Iris pigment epithelial cell (primary cell): Measurements from ENCODE around the gene PHOSPHO2.

Source experiments
- DNase-seq: peaks from one replicate; pipeline ENCODE4 v3.0.0-alpha.2; 2011; ENCODE audit warnings: low read depth

The PHOSPHO2 gene

GRCh38 chr2:169694113-169694893 is at the start of gene PHOSPHO2, which contains the start of gene CFAP210:
Gene PHOSPHO2 (plus strand): TSS chr2:169694469. CDS start chr2:169700972, 6,503 bp downstream.
Gene CFAP210 (minus strand): TSS chr2:169694405. CDS start chr2:169694327, 78 bp downstream.
- peak; percentile 97 for DNase-seq

- no peak for DNase-seq
These were observed 46.8 kb upstream of the PHOSPHO2 start for GRCh38 chr2:169647496-169647895.

GRCh38 chr2:169649278-169649677 is 45.0 kb upstream of the PHOSPHO2 start:
- no peak for DNase-seq

GRCh38 chr2:169653636-169654035 is 40.6 kb upstream of the PHOSPHO2 start:
- no peak for DNase-seq

GRCh38 chr2:169656164-169656563 is 38.1 kb upstream of the PHOSPHO2 start:
- DNase-seq, result no peak

GRCh38 chr2:169658877-169659276 is 35.4 kb upstream of the PHOSPHO2 start:
- no peak for DNase-seq

- no peak for DNase-seq
These were observed 34.9 kb upstream of the PHOSPHO2 start for GRCh38 chr2:169659320-169659719.

GRCh38 chr2:169661265-169661664 is 33.0 kb upstream of the PHOSPHO2 start:
- no peak for DNase-seq

- no peak for DNase-seq
These were observed 31.5 kb upstream of the PHOSPHO2 start for GRCh38 chr2:169662744-169663143.

GRCh38 chr2:169663247-169663646 is 31.0 kb upstream of the PHOSPHO2 start:
- no peak for DNase-seq

GRCh38 chr2:169664600-169664977 is 29.7 kb upstream of the PHOSPHO2 start:
- peak; percentile 24 for DNase-seq

- DNase-seq, result no peak
These were observed 29.0 kb upstream of the PHOSPHO2 start for GRCh38 chr2:169664978-169665930.

- DNase-seq, result no peak
These were observed 26.7 kb upstream of the PHOSPHO2 start for GRCh38 chr2:169667583-169667982.

- peak; percentile 31 for DNase-seq
These were observed 24.0 kb upstream of the PHOSPHO2 start for GRCh38 chr2:169670215-169670651.

- DNase-seq, result no peak
These were observed 23.3 kb upstream of the PHOSPHO2 start for GRCh38 chr2:169670937-169671336.

GRCh38 chr2:169672406-169672805 is 21.9 kb upstream of the PHOSPHO2 start:
- no peak for DNase-seq

GRCh38 chr2:169673106-169673505 is 21.2 kb upstream of the PHOSPHO2 start:
- DNase-seq, result no peak

- DNase-seq, result no peak
These were observed 20.3 kb upstream of the PHOSPHO2 start for GRCh38 chr2:169673921-169674320.

GRCh38 chr2:169676357-169676756 is 17.9 kb upstream of the PHOSPHO2 start:
- DNase-seq, result peak; percentile 5

GRCh38 chr2:169676850-169677249 is 17.4 kb upstream of the PHOSPHO2 start:
- no peak for DNase-seq

- no peak for DNase-seq
These were observed 11.2 kb upstream of the PHOSPHO2 start for GRCh38 chr2:169683054-169683424.

- no peak for DNase-seq
These were observed 10.7 kb upstream of the PHOSPHO2 start for GRCh38 chr2:169683425-169684134.
